Coronary artery (tissue), 2 donors: ENCODE results near the gene RFTN2.
"Not testable (repeated sequence)": the region's sequence is repeated elsewhere in the genome, so short reads cannot be mapped to it uniquely, and the experiment has no call there.

ENCODE experiments used
- DNase-seq: peaks from one replicate; pipeline ENCODE4 v3.0.0-alpha.2; 2017; ENCODE audit warnings: low spot score
- H3K27ac ChIP-seq, 2 donors: fragments of 200-600 bp; sonication (generic); one replicate each; pipeline ENCODE4 v1.5.1; 2016 to 2019
- H3K4me3 ChIP-seq: fragments of 200-600 bp; sonication (generic); 2 replicates; pipeline ENCODE4 v1.5.1; 2016; ENCODE audit warnings: mild to moderate bottlenecking, moderate library complexity
- CTCF ChIP-seq: fragments of 200-600 bp; sonication (generic); IDR thresholded peaks from one replicate; pipeline ENCODE4 v1.5.1; 2019; ENCODE audit warnings: antibody characterized with exemption

The RFTN2 gene

GRCh38 chr2:197675246-197675645 is at the start of gene RFTN2:
TSS of gene RFTN2 (minus strand) at chr2:197675587. CDS start at chr2:197675458, 129 bp downstream.
- no peak for DNase-seq
- no peak for TF ChIP-seq CTCF
- Histone ChIP-seq H3K27ac (peak within 1 kb of the TSS; percentile 72 to 78), H3K4me3 (peak within 1 kb of the TSS; percentile 69)

- no peak for TF ChIP-seq CTCF
- Histone ChIP-seq H3K27ac (no peak overlapping the region), H3K4me3 (no peak overlapping the region)
- no peak for DNase-seq
These were observed 42.5 kb upstream of the RFTN2 start for GRCh38 chr2:197717863-197718262.

GRCh38 chr2:197713271-197713670 is 37.9 kb upstream of the RFTN2 start:
- Histone ChIP-seq H3K4me3 (no peak overlapping the region), H3K27ac (no peak overlapping the region)
- TF ChIP-seq CTCF, result no peak
- no peak for DNase-seq

- no peak for DNase-seq
- Histone ChIP-seq H3K4me3 (no peak overlapping the region), H3K27ac (no peak overlapping the region)
- TF ChIP-seq CTCF, result no peak
These were observed 36.2 kb upstream of the RFTN2 start for GRCh38 chr2:197711578-197711977.

- no peak for DNase-seq
- no peak overlapping the region for H3K4me3 ChIP-seq
- no peak overlapping the region for H3K27ac ChIP-seq
- no peak for TF ChIP-seq CTCF
These were observed 35.1 kb upstream of the RFTN2 start for GRCh38 chr2:197710424-197711042.

GRCh38 chr2:197709140-197709539 is 33.8 kb upstream of the RFTN2 start:
- H3K27ac ChIP-seq, DNase-seq, H3K4me3 ChIP-seq: not testable (repeated sequence)

- no peak for TF ChIP-seq CTCF
- no peak for DNase-seq
- H3K4me3 ChIP-seq, result peak overlapping the region; percentile 8
- H3K27ac ChIP-seq, result no peak overlapping the region
These were observed 32.9 kb upstream of the RFTN2 start for GRCh38 chr2:197708331-197708730.
